Kidney epithelial cell (primary cell): ENCODE data around the gene OS9. TPM values are rescaled to one million over a fixed set of nuclear protein-coding genes. Genes with fewer than 3 reads are reported as not detected.
"Not testable (repeated sequence)": the region's sequence is repeated elsewhere in the genome, so short reads cannot be mapped to it uniquely, and the experiment has no call there.

ENCODE experiments used
- DNase-seq: peaks from one replicate; pipeline ENCODE4 v3.0.0-alpha.2; 2010; ENCODE audit warnings: low read depth
- H3K27me3 ChIP-seq: 2 replicates; pipeline ENCODE4 v1.6.0; 2011; ENCODE audit warnings: low read length; ENCODE audit not compliant: control insufficient read depth, insufficient read depth
- H3K36me3 ChIP-seq: 2 replicates; pipeline ENCODE4 v1.5.1; 2011; ENCODE audit warnings: low read length; ENCODE audit not compliant: control insufficient read depth, insufficient read depth
- H3K4me3 ChIP-seq: 2 replicates; pipeline ENCODE4 v1.5.1; 2011; ENCODE audit warnings: low read depth, mild to moderate bottlenecking, control low read depth, low read length
- total RNA-seq: library from RNA; depleted of rRNA; stranded (reverse); fragments of >200 nt; gene quantifications from 2 replicates; pipeline ENCODE4 v1.2.3, GENCODE V29; 2015
- TF ChIP-seq, protein P1 (sequence below): IDR thresholded peaks from 2 replicates; pipeline ENCODE4 v1.5.1; 2011; ENCODE audit warnings: mild to moderate bottlenecking, moderate library complexity, low read length, control low read depth, inconsistent platforms; ENCODE audit not compliant: insufficient read depth, poor library complexity, severe bottlenecking

OS9 gene
- total RNA-seq, 1 donor from 2014 or later = 310 TPM

DNA sequence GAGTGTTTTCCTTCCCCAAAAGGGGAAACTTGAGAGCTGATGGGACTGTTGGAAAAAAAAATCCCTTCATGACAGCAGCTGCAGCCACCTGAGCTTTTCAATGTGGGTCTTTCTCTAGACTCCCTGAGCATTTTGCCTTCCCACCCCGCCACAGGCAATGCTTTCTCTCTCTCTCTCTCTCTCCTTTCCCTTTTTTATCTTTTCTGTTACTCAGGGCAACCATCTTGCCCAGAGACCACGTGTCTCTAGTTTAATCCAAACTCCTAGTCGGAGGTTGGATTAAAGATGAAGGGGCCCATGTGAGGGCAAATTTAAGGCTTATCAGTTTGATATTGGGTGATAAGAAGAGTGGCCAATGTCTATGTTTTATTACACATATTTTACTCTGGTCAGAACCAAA is 35.0 kb upstream of the OS9 start:
- DNase-seq = no peak
- TF ChIP-seq, protein P1, sequence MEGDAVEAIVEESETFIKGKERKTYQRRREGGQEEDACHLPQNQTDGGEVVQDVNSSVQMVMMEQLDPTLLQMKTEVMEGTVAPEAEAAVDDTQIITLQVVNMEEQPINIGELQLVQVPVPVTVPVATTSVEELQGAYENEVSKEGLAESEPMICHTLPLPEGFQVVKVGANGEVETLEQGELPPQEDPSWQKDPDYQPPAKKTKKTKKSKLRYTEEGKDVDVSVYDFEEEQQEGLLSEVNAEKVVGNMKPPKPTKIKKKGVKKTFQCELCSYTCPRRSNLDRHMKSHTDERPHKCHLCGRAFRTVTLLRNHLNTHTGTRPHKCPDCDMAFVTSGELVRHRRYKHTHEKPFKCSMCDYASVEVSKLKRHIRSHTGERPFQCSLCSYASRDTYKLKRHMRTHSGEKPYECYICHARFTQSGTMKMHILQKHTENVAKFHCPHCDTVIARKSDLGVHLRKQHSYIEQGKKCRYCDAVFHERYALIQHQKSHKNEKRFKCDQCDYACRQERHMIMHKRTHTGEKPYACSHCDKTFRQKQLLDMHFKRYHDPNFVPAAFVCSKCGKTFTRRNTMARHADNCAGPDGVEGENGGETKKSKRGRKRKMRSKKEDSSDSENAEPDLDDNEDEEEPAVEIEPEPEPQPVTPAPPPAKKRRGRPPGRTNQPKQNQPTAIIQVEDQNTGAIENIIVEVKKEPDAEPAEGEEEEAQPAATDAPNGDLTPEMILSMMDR = no peak
- Histone ChIP-seq H3K27me3 (no peaks in the 10 kb centered on the region), H3K36me3 (no peaks in the 10 kb centered on the region), H3K4me3 (no peak overlapping the region)

DNA sequence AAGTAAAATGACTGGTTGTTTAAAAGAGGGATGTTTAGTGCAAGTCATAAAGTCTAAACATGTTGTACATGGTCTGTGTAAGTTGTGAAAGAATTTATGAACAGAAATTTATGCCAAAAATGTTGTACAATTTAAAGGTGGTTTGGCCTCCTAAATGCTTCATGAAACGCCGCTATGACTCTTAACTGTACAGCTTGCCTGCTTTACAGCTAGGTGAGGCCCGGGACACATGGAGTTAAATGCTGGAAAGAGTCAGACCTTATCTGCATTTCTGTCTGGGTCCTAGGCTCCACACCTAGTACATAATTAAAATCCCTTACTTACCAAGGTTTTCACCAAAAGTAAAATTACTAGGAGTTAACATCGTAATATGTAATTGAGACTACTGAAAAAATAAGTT is 32.6 kb upstream of the OS9 start:
- no peak overlapping the region for H3K4me3 ChIP-seq
- TF ChIP-seq, protein P1 = no peak
- DNase-seq = no peak

DNA sequence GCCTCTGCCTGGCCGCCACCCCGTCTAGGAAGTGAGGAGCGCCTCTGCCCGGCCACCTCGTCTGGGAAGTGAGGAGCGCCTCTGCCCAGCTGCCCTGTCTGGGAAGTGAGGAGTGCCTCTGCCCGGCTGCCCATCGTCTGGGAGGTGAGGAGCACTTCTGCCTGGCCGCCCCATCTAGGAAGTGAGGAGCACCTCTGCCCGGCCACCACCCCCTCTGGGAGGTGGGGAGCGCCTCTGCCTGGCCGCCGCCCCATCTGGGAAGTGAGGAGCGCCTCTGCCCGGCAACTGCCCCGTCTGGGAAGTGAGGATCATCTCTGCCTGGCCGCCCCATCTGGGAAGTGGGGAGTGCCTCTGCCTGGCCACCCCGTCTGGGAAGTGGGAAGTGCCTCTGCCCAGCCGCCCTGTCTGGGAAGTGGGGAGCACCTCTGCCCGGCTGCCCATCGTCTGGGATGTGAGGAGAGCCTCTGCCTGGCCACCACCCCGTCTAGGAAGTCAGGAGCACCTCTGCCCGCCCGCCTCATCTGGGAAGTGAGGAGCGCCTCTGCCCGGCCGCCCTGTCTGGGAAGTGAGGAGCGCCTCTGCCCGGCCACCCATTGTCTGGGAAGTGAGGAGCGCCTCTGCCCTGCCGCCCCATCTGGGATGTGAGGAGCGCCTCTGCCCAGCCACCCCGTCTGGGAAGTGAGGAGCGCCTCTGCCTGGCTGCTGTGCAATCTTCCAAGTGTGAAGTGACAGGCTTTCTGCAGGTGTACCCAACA is 28.7 kb upstream of the OS9 start:
- H3K36me3 ChIP-seq, H3K27me3 ChIP-seq, H3K4me3 ChIP-seq, DNase-seq: not testable (repeated sequence)

More for the DNA sequence above, 32.6 kb upstream of the OS9 start:
- H3K36me3 ChIP-seq = no peaks in the 10 kb centered on the region
- no peaks in the 10 kb centered on the region for H3K27me3 ChIP-seq

DNA sequence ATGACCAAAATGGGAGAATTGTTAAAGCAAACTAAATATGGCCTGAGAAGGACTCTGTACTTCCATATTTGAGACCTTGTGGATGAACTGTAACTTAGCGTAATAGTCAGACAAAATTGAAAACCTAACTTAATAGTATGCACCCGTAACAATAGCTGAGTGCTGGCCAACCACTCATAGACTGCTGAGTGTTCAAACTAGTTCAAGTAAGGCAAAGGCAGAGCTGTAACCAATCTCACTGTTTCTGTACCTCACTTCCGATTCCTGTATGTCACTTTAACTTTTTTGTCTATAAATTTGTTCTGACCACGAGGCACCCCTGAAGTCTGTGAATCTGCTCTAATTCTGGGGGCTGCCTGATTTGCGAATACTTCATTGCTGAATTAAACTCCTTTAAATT is 27.0 kb upstream of the OS9 start:
- no peaks in the 10 kb centered on the region for H3K27me3 ChIP-seq
- no peaks in the 10 kb centered on the region for H3K36me3 ChIP-seq
- H3K4me3 ChIP-seq = no peak overlapping the region
- TF ChIP-seq, protein P1 = no peak
- DNase-seq = no peak

DNA sequence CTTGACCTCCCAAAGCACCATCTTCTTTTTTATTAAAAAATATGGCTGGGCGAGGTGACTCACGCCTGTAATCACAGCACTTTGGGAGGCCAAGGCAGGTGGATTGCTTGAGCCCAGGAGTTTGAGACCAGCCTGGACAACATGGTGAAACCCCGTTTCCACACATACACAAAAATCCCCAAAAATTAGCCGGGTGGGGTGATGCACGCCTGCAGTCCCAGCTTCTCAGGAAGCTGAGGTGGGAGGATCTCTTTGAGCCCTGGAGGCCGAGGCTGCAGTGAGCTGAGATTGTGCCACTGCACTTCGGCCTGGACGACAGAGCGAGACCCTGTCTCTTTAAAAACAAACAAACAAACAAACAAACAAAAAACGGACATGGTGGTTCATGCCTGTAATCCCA is 24.2 kb upstream of the OS9 start:
- not testable (repeated sequence) for H3K4me3 ChIP-seq, H3K36me3 ChIP-seq, H3K27me3 ChIP-seq, DNase-seq

DNA sequence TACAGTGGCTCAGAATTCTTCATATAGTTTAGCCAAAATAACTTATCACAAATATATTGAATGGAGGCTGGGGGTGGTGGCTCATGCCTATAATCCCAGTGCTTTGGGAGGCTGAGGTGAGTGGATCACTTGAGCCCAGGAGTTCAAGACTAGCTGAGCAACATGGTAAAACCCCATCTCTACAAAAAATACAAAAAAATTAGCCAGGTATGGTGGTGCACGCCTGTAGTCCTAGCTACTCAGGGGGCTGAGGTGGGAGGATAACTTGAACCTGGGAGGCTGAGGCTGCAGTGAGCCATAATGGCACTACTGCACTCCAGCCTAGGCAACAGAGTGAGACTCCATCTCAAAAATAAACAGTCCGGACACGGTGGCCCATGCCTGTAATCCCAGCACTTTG is 22.1 kb upstream of the OS9 start:
- not testable (repeated sequence) for H3K4me3 ChIP-seq, H3K27me3 ChIP-seq, H3K36me3 ChIP-seq, DNase-seq

DNA sequence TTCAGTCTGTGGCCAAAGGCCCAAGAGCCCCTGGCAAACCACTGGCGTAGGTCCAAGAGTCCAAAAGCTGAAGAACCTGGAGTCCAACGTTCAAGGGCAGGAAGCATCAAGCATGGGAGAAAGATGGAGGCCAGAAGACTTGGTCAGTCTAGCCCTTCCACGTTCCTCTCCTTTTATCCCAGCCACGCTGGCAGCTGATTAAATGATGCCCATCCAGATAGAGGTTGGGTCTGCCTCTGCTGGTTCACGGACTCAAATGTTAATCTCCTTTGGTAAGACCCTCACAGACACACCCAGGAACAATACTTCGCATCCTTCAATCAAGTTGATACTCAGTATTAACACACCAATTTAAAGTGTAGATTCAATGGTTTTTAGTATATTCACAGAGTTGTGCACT is 21.1 kb upstream of the OS9 start:
- TF ChIP-seq, protein P1 = no peak
- no peak for DNase-seq
- no peak overlapping the region for H3K4me3 ChIP-seq
- no peaks in the 10 kb centered on the region for H3K36me3 ChIP-seq
- H3K27me3 ChIP-seq = no peaks in the 10 kb centered on the region
